Left lung (tissue), 10 donors: ENCODE results near the gene SLC13A2. TPM values are rescaled to one million over a fixed set of nuclear protein-coding genes. Genes with fewer than 3 reads are reported as not detected.

Source experiments
- ATAC-seq: fragments of 200-7000 bp; cut with Tn5 transposase; one replicate; pipeline ENCODE4 v1.9.1; 2020; ENCODE audit warnings: moderate library complexity
- DNase-seq, 4 donors: peaks; one replicate each; pipeline ENCODE4 v3.0.0-alpha.2; 2013 to 2020
- H3K27ac ChIP-seq, 2 donors: fragments of 200-600 bp; sonication (generic) in 1 of 2; one replicate each; pipeline versions ENCODE4 v1.5.0 to v1.8.0; 2020 to 2021
- H3K27me3 ChIP-seq, 2 donors: fragments of 200-600 bp; sonication (generic) in 1 of 2; one replicate each; pipeline versions ENCODE4 v1.5.0 to v1.8.0; 2020 to 2021
- H3K36me3 ChIP-seq, 2 donors: fragments of 200-600 bp; sonication (generic) in 1 of 2; one replicate each; pipeline versions ENCODE4 v1.5.0 to v1.8.0; 2020 to 2021
- H3K4me1 ChIP-seq, 2 donors: fragments of 200-600 bp; one replicate each; pipeline ENCODE4 v1.8.0; 2021
- H3K4me3 ChIP-seq, 2 donors: fragments of 200-600 bp; sonication (generic) in 1 of 2; one replicate each; pipeline versions ENCODE4 v1.5.0 to v1.8.0; 2020 to 2021; ENCODE audit warnings: mild to moderate bottlenecking in 1 of 2
- H3K9me3 ChIP-seq, 2 donors: fragments of 200-600 bp; sonication (generic) in 1 of 2; one replicate each; pipeline versions ENCODE4 v1.5.0 to v1.8.0; 2020 to 2021
- CTCF ChIP-seq, 2 donors: fragments of 200-600 bp; sonication (generic) in 1 of 2; IDR thresholded peaks; one replicate each; pipeline versions ENCODE4 v1.5.0 to v1.8.0; 2021; ENCODE audit warnings: antibody characterized with exemption in 2 of 2
- intact Hi-C, 2 donors: fragments of 100-400 bp; cut with DNase I; formaldehyde crosslinking; loops; one replicate each; pipeline versions ENCODE4 v1.11.2 to v1.14.2; 2022
- polyA plus RNA-seq, 6 donors: library from polyadenylated mRNA; unstranded; fragments of 120-200 nt; gene quantifications; one replicate each; pipeline ENCODE4 v1.2.1, GENCODE V29; 2013; ENCODE audit not compliant: insufficient read length in 6 of 6
- total RNA-seq, 2 donors: library from RNA; stranded (reverse); fragmentation: NEBNext Ultra II Directional; extraction: Animal tissue kit (Norgen Biotek cat#: 25700); gene quantifications; one replicate each; pipeline ENCODE4 v1.2.1, GENCODE V29; 2021
- donor health status: DM: no; HTN: yes; CAD: no.
- donor health status: DM: no; HTN: no; CAD: no.

Gene SLC13A2
- total and polyA plus RNA-seq, 8 donors, result 0.13 to 0.60 (median 0.42) TPM; not detected in 2

DNA sequence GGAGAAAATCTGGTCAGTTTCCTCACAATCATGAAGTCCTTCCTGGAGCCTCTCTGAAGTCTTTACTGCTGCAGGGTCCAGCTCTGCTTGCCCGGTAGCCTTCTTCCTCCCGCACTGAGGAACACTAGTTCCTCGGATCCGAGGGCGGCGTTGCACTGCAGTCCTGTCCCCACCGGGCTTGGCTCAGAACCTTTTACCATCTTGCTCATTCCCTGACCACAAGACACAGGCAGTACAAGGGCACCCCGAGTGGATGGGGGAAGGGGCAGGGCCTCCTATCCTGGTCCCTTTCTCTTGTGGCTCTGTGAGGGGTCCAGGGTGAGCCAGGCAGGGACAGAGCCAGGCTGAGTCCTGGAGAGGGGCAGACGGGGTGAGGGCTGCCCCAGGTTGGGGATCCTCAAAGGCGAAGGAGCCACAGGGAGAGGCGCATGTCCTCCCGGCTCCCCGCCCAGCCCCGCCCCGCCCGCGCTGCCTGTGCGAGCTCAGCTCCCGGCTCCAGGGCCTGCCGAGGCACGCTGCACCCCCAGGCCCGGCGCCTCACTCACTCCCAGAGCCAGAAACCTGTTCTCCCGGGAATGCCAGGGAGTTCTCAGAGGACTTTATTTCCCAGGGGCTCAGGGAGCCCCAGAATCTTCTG is 34.2 kb downstream of the SLC13A2 start:
- DNase-seq (no peak), ATAC-seq (peak; percentile 52)
- Histone ChIP-seq H3K27ac (no peak overlapping the region), H3K4me3 (no peak overlapping the region), H3K36me3 (no peaks in the 10 kb centered on the region), H3K27me3 (peaks cover 0 to 63% of the 10 kb centered on the region in 2 donors), H3K4me1 (no peaks in the 10 kb centered on the region), H3K9me3 (no peaks in the 10 kb centered on the region)
- no peak for TF ChIP-seq CTCF (IDR thresholded peaks at IDR 0.05)
- intact Hi-C loops, result no loop called here

- H3K27ac ChIP-seq, result no peak overlapping the region
- ATAC-seq, result no peak
Measured at GRCh38 chr17:28508211-28508724, 34.8 kb downstream of the SLC13A2 start.

GRCh38 chr17:28509789-28510188 is 36.3 kb downstream of the SLC13A2 start:
- ATAC-seq (peak; percentile 60), DNase-seq (no peak)
- H3K27ac ChIP-seq, result no peak overlapping the region
- H3K4me3 ChIP-seq, result no peak overlapping the region
- TF ChIP-seq CTCF (IDR thresholded peaks at IDR 0.05), result no peak
- intact Hi-C loops, result no loop called here
- H3K4me1 ChIP-seq, result no peaks in the 10 kb centered on the region
- H3K36me3 ChIP-seq, result no peaks in the 10 kb centered on the region
- no peaks in the 10 kb centered on the region for H3K9me3 ChIP-seq
- peaks cover 0 to 78% of the 10 kb centered on the region in 2 donors for H3K27me3 ChIP-seq

More at GRCh38 chr17:28508211-28508724, 34.8 kb downstream of the SLC13A2 start:
- Histone ChIP-seq H3K36me3 (no peaks in the 10 kb centered on the region), H3K4me1 (no peaks in the 10 kb centered on the region), H3K9me3 (no peaks in the 10 kb centered on the region), H3K4me3 (no peak overlapping the region), H3K27me3 (peaks cover 0 to 63% of the 10 kb centered on the region in 2 donors)
- intact Hi-C loops, result no loop called here
- no peak for TF ChIP-seq CTCF (IDR thresholded peaks at IDR 0.05)
- DNase-seq, result no peak

- intact Hi-C loops, result no loop called here
- DNase-seq (peak in 1 of 4 donors; percentile 21), ATAC-seq (no peak)
- H3K4me1 ChIP-seq, result no peaks in the 10 kb centered on the region
- no peaks in the 10 kb centered on the region for H3K9me3 ChIP-seq
- TF ChIP-seq CTCF (IDR thresholded peaks at IDR 0.05), result no peak
- H3K36me3 ChIP-seq, result no peaks in the 10 kb centered on the region
- H3K4me3 ChIP-seq, result no peak overlapping the region
- H3K27ac ChIP-seq, result no peak overlapping the region
- H3K27me3 ChIP-seq, result peaks cover 0 to 64% of the 10 kb centered on the region in 2 donors
Measured at GRCh38 chr17:28511858-28512461, 38.5 kb downstream of the SLC13A2 start.

DNA sequence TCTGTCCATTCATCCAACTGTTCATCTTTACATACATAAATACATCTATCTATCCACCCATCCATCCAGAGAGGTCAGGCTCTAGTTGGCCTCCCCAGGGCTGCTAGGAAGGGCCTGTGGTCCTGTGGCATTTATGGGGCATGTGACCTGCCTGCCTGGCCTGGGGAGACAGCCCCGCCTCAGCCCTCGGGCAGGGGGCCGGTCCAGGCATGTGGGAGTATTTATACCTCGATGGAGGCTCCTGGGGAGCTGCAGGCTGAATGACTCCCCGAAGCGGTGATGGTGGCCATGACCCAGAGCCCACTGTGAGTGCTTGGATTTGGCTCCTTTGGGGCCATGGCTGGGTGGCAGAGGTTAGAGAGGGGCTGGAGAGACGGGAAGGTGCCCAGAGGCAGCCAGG is 40.0 kb downstream of the SLC13A2 start:
- H3K27ac ChIP-seq, result no peak overlapping the region
- no peaks in the 10 kb centered on the region for H3K36me3 ChIP-seq
- no peak overlapping the region for H3K4me3 ChIP-seq
- no peaks in the 10 kb centered on the region for H3K9me3 ChIP-seq
- TF ChIP-seq CTCF (IDR thresholded peaks at IDR 0.05), result no peak
- peaks cover 0 to 49% of the 10 kb centered on the region in 2 donors for H3K27me3 ChIP-seq
- DNase-seq (peak in 1 of 4 donors; percentile 67), ATAC-seq (no peak)
- intact Hi-C loops, result no loop called here
- H3K4me1 ChIP-seq, result no peaks in the 10 kb centered on the region
